H9 (cell line): Measurements from ENCODE around the gene ALAD. TPM values are rescaled to one million over a fixed set of nuclear protein-coding genes. Genes with fewer than 3 reads are reported as not detected.

Experiments used
- DNase-seq: peaks from one replicate; pipeline ENCODE4 v3.0.0-alpha.2; 2017
- H2AFZ ChIP-seq: one replicate; pipeline ENCODE4 v1.6.1; 2013; ENCODE audit warnings: mild to moderate bottlenecking, low read length, control low read depth, moderate library complexity
- H2AK5ac ChIP-seq: 2 replicates; pipeline ENCODE4 v1.6.1; 2013; ENCODE audit warnings: low read length, control low read depth, mixed read lengths; ENCODE audit not compliant: insufficient read length
- H2BK120ac ChIP-seq: one replicate; pipeline ENCODE4 v1.6.1; 2013; ENCODE audit warnings: low read depth, mild to moderate bottlenecking, low read length, control low read depth, inconsistent platforms; ENCODE audit not compliant: poor library complexity, severe bottlenecking
- H2BK12ac ChIP-seq: 2 replicates; pipeline ENCODE4 v1.6.1; 2013; ENCODE audit warnings: low read length, control low read depth, mixed read lengths, low read depth; ENCODE audit not compliant: insufficient read length
- H2BK15ac ChIP-seq: 2 replicates; pipeline ENCODE4 v1.6.1; 2013; ENCODE audit warnings: low read depth, low read length, control low read depth
- H2BK20ac ChIP-seq: one replicate; pipeline ENCODE4 v1.6.1; 2013; ENCODE audit warnings: low read depth, mild to moderate bottlenecking, low read length, control low read depth, inconsistent platforms; ENCODE audit not compliant: poor library complexity, severe bottlenecking
- H2BK5ac ChIP-seq: 2 replicates; pipeline ENCODE4 v1.6.1; 2013; ENCODE audit warnings: low read length, control low read depth, mixed read lengths; ENCODE audit not compliant: insufficient read length
- H3K14ac ChIP-seq: 2 replicates; pipeline ENCODE4 v1.6.1; 2013; ENCODE audit warnings: low read length, control low read depth; ENCODE audit not compliant: insufficient read depth
- H3K18ac ChIP-seq: 2 replicates; pipeline ENCODE4 v1.6.1; 2013; ENCODE audit warnings: low read depth, mild to moderate bottlenecking, mixed read lengths, low read length, control low read depth; ENCODE audit not compliant: insufficient read length
- H3K23ac ChIP-seq: 2 replicates; pipeline ENCODE4 v1.6.1; 2013; ENCODE audit warnings: low read length, control low read depth, mixed read lengths, low read depth; ENCODE audit not compliant: insufficient read length
- H3K23me2 ChIP-seq: 2 replicates; pipeline ENCODE4 v1.6.1; 2013; ENCODE audit warnings: low read depth, mild to moderate bottlenecking, mixed read lengths, low read length, control low read depth; ENCODE audit not compliant: insufficient read length, poor library complexity, severe bottlenecking
- H3K27ac ChIP-seq: 2 replicates; pipeline ENCODE4 v1.5.1; 2013; ENCODE audit warnings: low read length, control low read depth, mixed read lengths, low read depth; ENCODE audit not compliant: insufficient read length
- H3K27me3 ChIP-seq: 2 replicates; pipeline ENCODE4 v1.6.1; 2013; ENCODE audit warnings: low read length, control low read depth, inconsistent platforms; ENCODE audit not compliant: insufficient read depth
- H3K4ac ChIP-seq: 2 replicates; pipeline ENCODE4 v1.6.1; 2013; ENCODE audit warnings: low read depth, mild to moderate bottlenecking, control low read depth, inconsistent platforms, low read length, moderate library complexity
- H3K4me1 ChIP-seq: 2 replicates; pipeline ENCODE4 v1.6.1; 2013; ENCODE audit warnings: low read length, control low read depth, inconsistent platforms; ENCODE audit not compliant: insufficient read depth
- H3K4me2 ChIP-seq: 2 replicates; pipeline ENCODE4 v1.6.1; 2013; ENCODE audit warnings: low read length, control low read depth, mixed read lengths; ENCODE audit not compliant: insufficient read length, insufficient read depth
- H3K56ac ChIP-seq: 2 replicates; pipeline ENCODE4 v1.6.1; 2013; ENCODE audit warnings: low read depth, mild to moderate bottlenecking, mixed read lengths, low read length, control low read depth; ENCODE audit not compliant: insufficient read length
- H3K79me1 ChIP-seq: 2 replicates; pipeline ENCODE4 v1.6.1; 2013; ENCODE audit warnings: low read depth, mild to moderate bottlenecking, moderate library complexity, low read length, control low read depth, inconsistent platforms; ENCODE audit not compliant: insufficient read depth, poor library complexity, severe bottlenecking
- H3K79me2 ChIP-seq: 2 replicates; pipeline ENCODE4 v1.6.1; 2013; ENCODE audit warnings: low read length, control low read depth, inconsistent platforms; ENCODE audit not compliant: insufficient read depth
- H3K9ac ChIP-seq: 2 replicates; pipeline ENCODE4 v1.6.1; 2013; ENCODE audit warnings: low read length, control low read depth, mixed read lengths; ENCODE audit not compliant: insufficient read length; ENCODE audit errors: extremely low read depth
- H3K9me3 ChIP-seq: one replicate; pipeline ENCODE4 v1.6.1; 2013; ENCODE audit warnings: low read depth, low read length, inconsistent platforms; ENCODE audit not compliant: control insufficient read depth
- H3T11ph ChIP-seq: one replicate; pipeline ENCODE4 v1.6.1; 2013; ENCODE audit warnings: mild to moderate bottlenecking, low read length, control low read depth, inconsistent platforms
- H4K20me1 ChIP-seq: one replicate; pipeline ENCODE4 v1.6.1; 2013; ENCODE audit not compliant: control insufficient read depth, insufficient read length, insufficient read depth
- H4K5ac ChIP-seq: 2 replicates; pipeline ENCODE4 v1.6.1; 2013; ENCODE audit warnings: low read depth, mild to moderate bottlenecking, mixed read lengths, low read length, control low read depth; ENCODE audit not compliant: insufficient read length
- H4K8ac ChIP-seq: replicated peaks from 2 replicates; pipeline ENCODE4 v1.6.1; 2013; ENCODE audit warnings: low read length, control low read depth, mixed read lengths, low read depth; ENCODE audit not compliant: insufficient read length
- H4K91ac ChIP-seq: 2 replicates; pipeline ENCODE4 v1.6.1; 2013; ENCODE audit warnings: low read depth, mild to moderate bottlenecking, moderate library complexity, mixed read lengths, low read length, control low read depth; ENCODE audit not compliant: insufficient read length
- H3K27ac Mint-ChIP-seq, 3 experiments: 2 replicates in 2 of 3; 3 replicates in 1 of 3; pipeline ENCODE4 v1.8.0; 2020 to 2021; ENCODE audit warnings: mixed read lengths in 3 of 3, mild to moderate bottlenecking in 1 of 3, moderate library complexity in 1 of 3
- H3K27me3 Mint-ChIP-seq: 2 replicates; pipeline ENCODE4 v1.8.0; 2021; ENCODE audit warnings: low read depth, mild to moderate bottlenecking, moderate library complexity, mixed read lengths
- H3K36me3 Mint-ChIP-seq, 3 experiments: 2 replicates in 2 of 3; 3 replicates in 1 of 3; pipeline ENCODE4 v1.8.0; 2020 to 2021; ENCODE audit warnings: low read depth in 3 of 3, mixed read lengths in 3 of 3; ENCODE audit not compliant: insufficient read depth in 1 of 3
- H3K4me1 Mint-ChIP-seq, 2 experiments: 2 replicates each; pipeline ENCODE4 v1.8.0; 2020; ENCODE audit warnings: mixed read lengths in 2 of 2
- H3K4me3 Mint-ChIP-seq, 2 experiments: 2 replicates in 1 of 2; 3 replicates in 1 of 2; pipeline ENCODE4 v1.8.0; 2020 to 2021; ENCODE audit warnings: mild to moderate bottlenecking in 2 of 2, mixed read lengths in 2 of 2, moderate library complexity in 1 of 2
- H3K9me3 Mint-ChIP-seq, 2 experiments: 2 replicates in 1 of 2; 3 replicates in 1 of 2; pipeline ENCODE4 v1.8.0; 2020; ENCODE audit warnings: mild to moderate bottlenecking in 2 of 2, mixed read lengths in 2 of 2, moderate library complexity in 1 of 2
- CTCF ChIP-seq: fragments of 200-600 bp; sonication (generic); conservative IDR thresholded peaks from 3 replicates; pipeline ENCODE4 v1.8.0; 2021; ENCODE audit warnings: antibody characterized with exemption, mild to moderate bottlenecking
- WGBS: extraction: QIAGEN DNeasy Blood & Tissue Kit; methylation state at CpG from one replicate; pipeline ENCODE4 v1.1.7; 2013; ENCODE audit warnings: missing lambda C conversion rate, low lambda C conversion rate, mixed read lengths; ENCODE audit not compliant: insufficient read length; ENCODE audit errors: extremely low coverage; 5-methylcytosine and 5-hydroxymethylcytosine counted together
- total RNA-seq: library from RNA; stranded (reverse); gene quantifications from 2 replicates; pipeline ENCODE4 v1.2.1, GENCODE V29; 2021

ALAD gene
- total RNA-seq, 1 experiment from 2014 or later = 13.2 TPM

- no peak overlapping the region; a peak in 1 of 7 replicates for H3K27ac Mint-ChIP-seq
- H2BK5ac ChIP-seq = no peak overlapping the region
- peak; percentile 79 for TF ChIP-seq CTCF
- H2BK20ac ChIP-seq = no peak overlapping the region
- H3K27me3 ChIP-seq = no peaks in the 10 kb centered on the region
- no peak overlapping the region for H2AFZ ChIP-seq
- H4K5ac ChIP-seq = no peak overlapping the region
- no peak overlapping the region for H3K14ac ChIP-seq
- WGBS = no CpG with 5 or more reads among the region's 3 CpGs
- H3K4me1 ChIP-seq = no peaks in the 10 kb centered on the region; the same call in 1 of the 2 replicates
- H4K91ac ChIP-seq = no peak overlapping the region
- H3K56ac ChIP-seq = no peak overlapping the region
- no peak overlapping the region for H3K23ac ChIP-seq
- no peaks in the 10 kb centered on the region for H3K36me3 Mint-ChIP-seq
- no peak overlapping the region for H3K9ac ChIP-seq
- H2BK120ac ChIP-seq = no peak overlapping the region
- no peak overlapping the region for H3K18ac ChIP-seq
- H3K4me1 Mint-ChIP-seq = peaks cover 7% of the 10 kb centered on the region in 2 experiments
- H3K79me2 ChIP-seq = no peaks in the 10 kb centered on the region
- no peaks in the 10 kb centered on the region for H3K9me3 ChIP-seq
- no peak overlapping the region for H3K27ac ChIP-seq
- no peaks in the 10 kb centered on the region for H3K23me2 ChIP-seq
- H3T11ph ChIP-seq = no peak overlapping the region
- H3K79me1 ChIP-seq = no peaks in the 10 kb centered on the region
- no peaks in the 10 kb centered on the region for H4K20me1 ChIP-seq
- no peak overlapping the region for H3K4me2 ChIP-seq
- H4K8ac ChIP-seq = no peak overlapping the region
- no peak overlapping the region for H3K4me3 Mint-ChIP-seq
- DNase-seq = no peak
- H2BK12ac ChIP-seq = no peak overlapping the region
- H2AK5ac ChIP-seq = no peak overlapping the region
- H3K27me3 Mint-ChIP-seq = no peaks in the 10 kb centered on the region
- H3K9me3 Mint-ChIP-seq = no peaks in the 10 kb centered on the region
- no peak overlapping the region for H2BK15ac ChIP-seq
- H3K4ac ChIP-seq = no peak overlapping the region
Observed at GRCh38 chr9:113446323-113446740, 45.2 kb upstream of the ALAD start.
